ENCODE data around the gene SLC10A6. TPM values are rescaled to one million over a fixed set of nuclear protein-coding genes. Genes with fewer than 3 reads are reported as not detected.

SLC10A6 gene
- total and polyA plus RNA-seq, 10 of the 15 experiments (the other 5 are each of a cell fraction or from before 2014, with no cell fraction given): 0.05 TPM; not detected in 9

GRCh38 chr4:86816501-86817273, 32.5 kb downstream of the SLC10A6 start:
- H3K4me1 ChIP-seq (ENCODE audit: control insufficient read depth, insufficient read depth, low read length): no peaks in the 10 kb centered on the region
- no peaks in the 10 kb centered on the region for H4K20me1 ChIP-seq (ENCODE audit: control insufficient read depth, insufficient read depth)
- POLR2A ChIA-PET: interaction anchor here (0.5 to 0.8 kb wide), 3 partner anchors 28 to 527 kb away, joined by 3 to 7 read pairs (median 4); no protein-coding TSS in a partner anchor
- H3K27me3 ChIP-seq (replicated peaks in 1 of 2; ENCODE audit: control insufficient read depth in 2 of 2, insufficient read depth in 2 of 2, low read length in 1 of 2): no peaks in the 10 kb centered on the region
- CTCF ChIA-PET: interaction anchor here (0.5 to 7.8 kb wide), 5 partner anchors 8 to 364 kb away, joined by 3 to 71 read pairs (median 3); no protein-coding TSS in a partner anchor
- ATAC-seq: no peak; the same call in 2 of the 3 replicates
- no peak for DNase-seq (ENCODE audit: low read depth, low spot score)
- no peak overlapping the region for H3K4me2 ChIP-seq (ENCODE audit: control insufficient read depth, insufficient read depth)
- 11% methylated on average over 9 of the region's 9 CpGs for WGBS (ENCODE audit: insufficient coverage, insufficient replicate concordance, low lambda C conversion rate, missing lambda C conversion rate)
- in situ Hi-C loops (cut with MboI): no loop called here
- H3K36me3 ChIP-seq (ENCODE audit: control insufficient read depth in 2 of 2, insufficient read depth in 2 of 2, low read length in 1 of 2): no peaks in the 10 kb centered on the region; a peak in 1 of 4 replicates
- no peak overlapping the region for H3K4me3 ChIP-seq
- RAD21 ChIA-PET (ENCODE audit: unreplicated experiment): interaction anchor here (1.1 to 3.1 kb wide), 5 partner anchors 220 to 320 kb away, joined by 3 to 13 read pairs (median 8); no protein-coding TSS in a partner anchor
- no TSS peak for BruUV-seq (replicated peaks)
- no peak overlapping the region for H2AFZ ChIP-seq (ENCODE audit: control insufficient read depth, low read depth, low read length)
- TF ChIP-seq JUNB (IDR thresholded peaks at IDR 0.05): no peak
- no peak for TF ChIP-seq E4F1 (IDR thresholded peaks at IDR 0.05; ENCODE audit: borderline replicate concordance, partially characterized antibody)
- TF ChIP-seq POU2F2 (IDR thresholded peaks at IDR 0.05; ENCODE audit: borderline replicate concordance, low read depth, low read length): no peak
- no peak for TF ChIP-seq POLR2AphosphoS2 (IDR thresholded peaks at IDR 0.05; ENCODE audit: low read depth, low read length)
- TF ChIP-seq SP1 (IDR thresholded peaks at IDR 0.05; ENCODE audit: low read depth, low read length): no peak
- TF ChIP-seq MXI1 (IDR thresholded peaks at IDR 0.05; ENCODE audit: low read depth, low read length): no peak
- TF ChIP-seq PAX8 (IDR thresholded peaks at IDR 0.05): no peak
- no peak for TF ChIP-seq CTCF (IDR thresholded peaks at IDR 0.05 in 2 of 3, conservative IDR thresholded peaks at IDR 0.05 in 1 of 3; ENCODE audit: control insufficient read depth in 2 of 3, extremely low read depth in 1 of 3, insufficient read depth in 1 of 3, low read depth in 3 of 3, low read length in 3 of 3)
- no peak for TF ChIP-seq MYB (IDR thresholded peaks at IDR 0.05; ENCODE audit: borderline replicate concordance, low read depth, low read length)
- no peak for TF ChIP-seq IRF4 (IDR thresholded peaks at IDR 0.05; ENCODE audit: low read depth, low read length)
- TF ChIP-seq EED (IDR thresholded peaks at IDR 0.05; ENCODE audit: low read depth): no peak
- no peak for TF ChIP-seq RBBP5 (conservative IDR thresholded peaks at IDR 0.05)
- no peak for TF ChIP-seq ZNF622 (IDR thresholded peaks at IDR 0.05)
- H3K9me3 ChIP-seq (replicated peaks; ENCODE audit: control insufficient read depth, insufficient read depth, low read length): peaks cover 1% of the 10 kb centered on the region; the same call in 1 of the 3 replicates
- intact Hi-C loops (cut with micrococcal nuclease; ENCODE audit: unreplicated experiment): loop anchor here (10.0 kb wide), 1 partner anchor 322 kb away; no protein-coding TSS in a partner anchor
- H3K27ac ChIP-seq (ENCODE audit: control insufficient read depth, insufficient read depth): no peak overlapping the region
- SMC1A ChIA-PET (ENCODE audit: uncharacterized antibody, unreplicated experiment): interaction anchor here (0.7 to 8.1 kb wide), 5 partner anchors 9 to 319 kb away, joined by 3 to 59 read pairs (median 3); no protein-coding TSS in a partner anchor
- no peak overlapping the region for H3K9ac ChIP-seq (ENCODE audit: control insufficient read depth, insufficient read depth, low read length)
- FAIRE-seq: no peak
- no peaks in the 10 kb centered on the region for H3K79me2 ChIP-seq (ENCODE audit: control insufficient read depth, insufficient read depth, low read length)
